DND-41 (cell line): ENCODE results near the gene TMEM248.

Experiments used
- ATAC-seq: fragments of 200-7000 bp; cut with Tn5 transposase; 3 replicates; pipeline ENCODE4 v1.9.1; 2021; ENCODE audit warnings: low read depth; ENCODE audit not compliant: insufficient read depth
- DNase-seq: peaks from one replicate; pipeline ENCODE4 v3.0.0-alpha.2; 2020
- H2AFZ ChIP-seq: 2 replicates; pipeline ENCODE4 v1.6.0; 2012; ENCODE audit warnings: low read depth, low read length
- H3K27ac ChIP-seq: 2 replicates; pipeline ENCODE4 v1.5.1; 2012; ENCODE audit warnings: low read length, inconsistent platforms
- H3K27me3 ChIP-seq: fragments of 200-600 bp; sonication (generic); 2 replicates; pipeline ENCODE4 v1.6.0; 2012; ENCODE audit warnings: low read length, mild to moderate bottlenecking, inconsistent platforms; ENCODE audit not compliant: insufficient read depth, poor library complexity
- H3K36me3 ChIP-seq: 2 replicates; pipeline ENCODE4 v1.5.1; 2012; ENCODE audit warnings: low read length, inconsistent platforms; ENCODE audit not compliant: insufficient read depth
- H3K4me1 ChIP-seq: 2 replicates; pipeline ENCODE4 v1.5.1; 2012; ENCODE audit warnings: mild to moderate bottlenecking, low read length; ENCODE audit not compliant: insufficient read depth
- H3K4me2 ChIP-seq: 2 replicates; pipeline ENCODE4 v1.6.0; 2012; ENCODE audit warnings: mild to moderate bottlenecking, moderate library complexity, low read length, inconsistent platforms; ENCODE audit not compliant: insufficient read depth
- H3K4me3 ChIP-seq, 2 experiments: fragments of 200-600 bp in 1 of 2; shearing (Covaris generic) in 1 of 2; 2 replicates each; pipeline ENCODE4 v1.5.1; 2012 to 2016; ENCODE audit warnings: inconsistent platforms in 2 of 2, low read length in 2 of 2, mild to moderate bottlenecking in 2 of 2, low read depth in 1 of 2, moderate library complexity in 1 of 2
- H3K79me2 ChIP-seq: 2 replicates; pipeline ENCODE4 v1.6.0; 2012; ENCODE audit warnings: low read length, inconsistent platforms; ENCODE audit not compliant: insufficient read depth
- H3K9ac ChIP-seq: 2 replicates; pipeline ENCODE4 v1.6.0; 2012; ENCODE audit warnings: low read depth, mild to moderate bottlenecking, inconsistent platforms, low read length, moderate library complexity
- H3K9me3 ChIP-seq: 2 replicates; pipeline ENCODE4 v1.5.1; 2012; ENCODE audit warnings: low read length, moderate library complexity, mild to moderate bottlenecking, inconsistent platforms; ENCODE audit not compliant: insufficient read depth, severe bottlenecking
- H4K20me1 ChIP-seq: 2 replicates; pipeline ENCODE4 v1.6.0; 2012; ENCODE audit warnings: low read length; ENCODE audit not compliant: insufficient read depth
- EZH2 ChIP-seq: IDR thresholded peaks from 3 replicates; pipeline ENCODE4 v1.6.1; 2012; ENCODE audit warnings: borderline replicate concordance, low read depth, mild to moderate bottlenecking, moderate library complexity, low read length, inconsistent platforms; ENCODE audit not compliant: severe bottlenecking
- TF ChIP-seq, protein P1 (sequence below): IDR thresholded peaks from 2 replicates; pipeline ENCODE4 v1.5.1; 2012; ENCODE audit warnings: borderline replicate concordance, low read length, moderate library complexity, mild to moderate bottlenecking; ENCODE audit not compliant: poor library complexity, severe bottlenecking; ENCODE audit errors: extremely low read depth

Gene TMEM248

DNA sequence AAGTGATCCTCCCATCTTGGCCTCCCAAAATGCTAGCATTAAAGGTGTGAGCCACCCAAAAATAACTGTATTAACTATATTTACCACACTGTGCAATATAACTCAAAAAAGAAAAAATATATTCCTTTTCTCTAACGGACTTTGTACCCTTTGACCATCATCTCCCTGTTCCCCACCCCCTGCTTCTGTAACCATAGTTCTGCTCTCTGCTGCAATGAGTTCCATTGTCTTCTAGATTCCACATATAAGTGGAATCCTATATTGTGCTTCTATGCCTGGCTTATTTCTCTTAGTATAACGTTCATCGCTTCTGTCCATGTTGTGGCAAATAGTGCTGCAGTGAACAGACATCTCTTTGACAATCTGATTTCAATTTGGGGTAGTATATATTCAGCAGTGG is 4.2 kb downstream of the TMEM248 start:
- Histone ChIP-seq H3K79me2 (peaks cover 98% of the 10 kb centered on the region), H3K27me3 (no peaks in the 10 kb centered on the region), H3K27ac (no peak overlapping the region), H2AFZ (no peak overlapping the region), H3K9ac (no peak overlapping the region), H3K4me2 (no peak overlapping the region), H4K20me1 (peaks cover 47% of the 10 kb centered on the region), H3K36me3 (peaks cover 40% of the 10 kb centered on the region), H3K9me3 (no peaks in the 10 kb centered on the region), H3K4me3 (no peak overlapping the region), H3K4me1 (peaks cover 28% of the 10 kb centered on the region)
- ATAC-seq (no peak), DNase-seq (no peak)
- TF ChIP-seq, protein P1, sequence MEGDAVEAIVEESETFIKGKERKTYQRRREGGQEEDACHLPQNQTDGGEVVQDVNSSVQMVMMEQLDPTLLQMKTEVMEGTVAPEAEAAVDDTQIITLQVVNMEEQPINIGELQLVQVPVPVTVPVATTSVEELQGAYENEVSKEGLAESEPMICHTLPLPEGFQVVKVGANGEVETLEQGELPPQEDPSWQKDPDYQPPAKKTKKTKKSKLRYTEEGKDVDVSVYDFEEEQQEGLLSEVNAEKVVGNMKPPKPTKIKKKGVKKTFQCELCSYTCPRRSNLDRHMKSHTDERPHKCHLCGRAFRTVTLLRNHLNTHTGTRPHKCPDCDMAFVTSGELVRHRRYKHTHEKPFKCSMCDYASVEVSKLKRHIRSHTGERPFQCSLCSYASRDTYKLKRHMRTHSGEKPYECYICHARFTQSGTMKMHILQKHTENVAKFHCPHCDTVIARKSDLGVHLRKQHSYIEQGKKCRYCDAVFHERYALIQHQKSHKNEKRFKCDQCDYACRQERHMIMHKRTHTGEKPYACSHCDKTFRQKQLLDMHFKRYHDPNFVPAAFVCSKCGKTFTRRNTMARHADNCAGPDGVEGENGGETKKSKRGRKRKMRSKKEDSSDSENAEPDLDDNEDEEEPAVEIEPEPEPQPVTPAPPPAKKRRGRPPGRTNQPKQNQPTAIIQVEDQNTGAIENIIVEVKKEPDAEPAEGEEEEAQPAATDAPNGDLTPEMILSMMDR = no peak
- no peak for TF ChIP-seq EZH2

DNA sequence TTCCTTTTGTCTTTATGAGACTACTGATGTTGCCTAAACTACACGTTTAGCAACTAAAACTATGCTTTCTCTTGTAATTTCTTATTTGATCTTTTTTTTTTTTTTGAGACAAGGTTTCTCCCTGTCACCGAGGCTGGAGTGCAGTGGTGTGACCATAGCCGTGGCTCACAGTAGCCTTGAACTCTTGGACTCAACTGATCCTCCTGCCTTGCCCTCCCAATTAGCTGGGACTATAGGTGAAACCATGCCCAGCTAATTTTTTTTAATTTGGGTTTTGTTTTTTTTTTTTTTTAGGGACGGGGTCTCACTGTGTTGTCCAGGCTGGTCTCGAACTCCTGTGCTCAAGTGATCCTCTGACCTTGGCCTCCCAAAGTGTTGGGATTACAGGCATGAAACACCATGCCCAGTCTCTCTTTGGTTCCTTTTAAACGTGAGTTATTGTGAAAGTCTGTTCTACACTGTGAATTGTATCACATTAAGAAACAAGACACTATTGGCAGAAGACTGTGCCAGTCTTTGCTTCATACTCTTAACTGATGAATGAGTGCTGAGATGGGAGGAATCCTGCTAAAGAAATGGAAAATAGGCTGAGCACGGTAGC is 6.4 kb downstream of the TMEM248 start:
- peaks cover 45% of the 10 kb centered on the region for H3K36me3 ChIP-seq
- peaks cover 49% of the 10 kb centered on the region for H4K20me1 ChIP-seq
- no peaks in the 10 kb centered on the region for H3K27me3 ChIP-seq
- no peak for DNase-seq
- no peak overlapping the region for H3K4me3 ChIP-seq
- H3K4me2 ChIP-seq = no peak overlapping the region
- TF ChIP-seq, protein P1 = no peak
- TF ChIP-seq EZH2 = no peak
- no peak overlapping the region for H3K27ac ChIP-seq
- H3K4me1 ChIP-seq = peaks cover 22% of the 10 kb centered on the region
- ATAC-seq = no peak
- no peak overlapping the region for H3K9ac ChIP-seq
- H3K9me3 ChIP-seq = no peaks in the 10 kb centered on the region
- peaks cover 96% of the 10 kb centered on the region for H3K79me2 ChIP-seq
- H2AFZ ChIP-seq = no peak overlapping the region

GRCh38 chr7:66928388-66928787 is 7.4 kb downstream of the TMEM248 start:
- Histone ChIP-seq H4K20me1 (peaks cover 55% of the 10 kb centered on the region), H3K4me3 (no peak overlapping the region)
- ATAC-seq = no peak

More at GRCh38 chr7:66928388-66928787, 7.4 kb downstream of the TMEM248 start:
- Histone ChIP-seq H3K4me1 (peaks cover 12% of the 10 kb centered on the region), H3K27me3 (no peaks in the 10 kb centered on the region), H3K79me2 (peaks cover 96% of the 10 kb centered on the region), H3K9me3 (no peaks in the 10 kb centered on the region), H3K9ac (no peak overlapping the region), H3K36me3 (peaks cover 43% of the 10 kb centered on the region), H3K27ac (no peak overlapping the region), H3K4me2 (no peak overlapping the region), H2AFZ (no peak overlapping the region)
- no peak for DNase-seq
- TF ChIP-seq, protein P1 = no peak
- TF ChIP-seq EZH2 = no peak
